Measurements from ENCODE around the gene KLF7. TPM values are rescaled to one million over a fixed set of nuclear protein-coding genes. Genes with fewer than 3 reads are reported as not detected.

Gene KLF7
- total RNA-seq, 1 experiment from 2014 or later, result 15.4 TPM

GRCh38 chr2:207140265-207140664 lies 25.5 kb downstream of the KLF7 start (continued):
- TF ChIP-seq SP1 (IDR thresholded peaks at IDR 0.05; ENCODE audit: low read depth) (no peak), JUND (IDR thresholded peaks at IDR 0.05) (no peak), ATF3 (IDR thresholded peaks at IDR 0.05) (no peak), EZH2phosphoT487 (IDR thresholded peaks at IDR 0.05; ENCODE audit: borderline replicate concordance) (no peak), POLR2A (IDR thresholded peaks at IDR 0.05; ENCODE audit: borderline replicate concordance, extremely low read depth, insufficient read depth, insufficient read length) (no peak), SIN3A (IDR thresholded peaks at IDR 0.05; ENCODE audit: low read depth) (no peak), ZFX (IDR thresholded peaks at IDR 0.05) (no peak), CBX3 (IDR thresholded peaks at IDR 0.05; ENCODE audit: low read depth) (no peak), EZH2 (IDR thresholded peaks at IDR 0.05) (no peak), TCF7L2 (IDR thresholded peaks at IDR 0.05; ENCODE audit: borderline replicate concordance, extremely low read depth, insufficient read depth, insufficient read length) (no peak)

- no TSS peak for BruUV-seq (replicated peaks)
- Histone ChIP-seq H3K27ac (ENCODE audit: low read depth, low read length) (no peak overlapping the region), H3K79me2 (ENCODE audit: insufficient read depth, low read length) (no peaks in the 10 kb centered on the region), H4K20me1 (ENCODE audit: insufficient read depth) (no peaks in the 10 kb centered on the region), H3K9ac (ENCODE audit: low read length) (no peak overlapping the region), H2AFZ (ENCODE audit: low read depth, low read length, poor library complexity, severe bottlenecking) (no peak overlapping the region), H3K9me3 (ENCODE audit: control insufficient read depth in 1 of 2, insufficient read depth in 1 of 2, low read depth in 1 of 2, low read length in 2 of 2) (no peaks in the 10 kb centered on the region), H3K4me1 (ENCODE audit: control insufficient read depth in 1 of 2, insufficient read depth in 2 of 2, low read length in 2 of 2) (peaks cover 0 to under 1% of the 10 kb centered on the region in 2 experiments; a peak in 1 of 4 replicates), H3K9me2 (ENCODE audit: insufficient read depth) (no peaks in the 10 kb centered on the region), H3K4me2 (ENCODE audit: low read length) (no peak overlapping the region), H3K36me3 (ENCODE audit: control insufficient read depth in 1 of 2, insufficient read depth in 2 of 2, low read length in 2 of 2) (no peaks in the 10 kb centered on the region), H3K27me3 (ENCODE audit: insufficient read depth, low read length) (no peaks in the 10 kb centered on the region), H3K4me3 (replicated peaks in 1 of 2; ENCODE audit: low read depth in 1 of 2, low read length in 2 of 2) (no peak overlapping the region)
- ChIA-PET POLR2A (no interaction called here), CTCF (no interaction called here), RAD21 (ENCODE audit: low non-redundant PET in 1 of 2, low total read pairs in 2 of 2, uncharacterized antibody in 2 of 2, unreplicated experiment in 2 of 2) (no interaction called here)
- intact Hi-C loops (cut with micrococcal nuclease), result no loop called here
- DNase-seq (ENCODE audit: low read depth, low spot score) (no peak), ATAC-seq (no peak)
- TF ChIP-seq CEBPB (IDR thresholded peaks at IDR 0.05; ENCODE audit: low read depth) (no peak), CBX3 (IDR thresholded peaks at IDR 0.05; ENCODE audit: low read depth) (no peak), EZH2 (IDR thresholded peaks at IDR 0.05) (no peak), RAD21 (IDR thresholded peaks at IDR 0.05; ENCODE audit: low read depth) (no peak), POLR2AphosphoS5 (IDR thresholded peaks at IDR 0.05; ENCODE audit: low read depth, low read length) (no peak), SRF (IDR thresholded peaks at IDR 0.05; ENCODE audit: low read depth) (no peak)
These were observed 26.2 kb downstream of the KLF7 start for GRCh38 chr2:207139552-207139951.
